GM18858 (cell line): ENCODE results near the gene SUSD4.

Experiments
- ATAC-seq: cut with Tn5 transposase; IDR thresholded peaks from one replicate; pipeline ENCODE4 v1.9.1; 2021; ENCODE audit not compliant: unreplicated experiment

Gene SUSD4

GRCh38 chr1:223363057-223363855 lies 720 bp downstream of the SUSD4 start:
- ATAC-seq: no peak

DNA sequence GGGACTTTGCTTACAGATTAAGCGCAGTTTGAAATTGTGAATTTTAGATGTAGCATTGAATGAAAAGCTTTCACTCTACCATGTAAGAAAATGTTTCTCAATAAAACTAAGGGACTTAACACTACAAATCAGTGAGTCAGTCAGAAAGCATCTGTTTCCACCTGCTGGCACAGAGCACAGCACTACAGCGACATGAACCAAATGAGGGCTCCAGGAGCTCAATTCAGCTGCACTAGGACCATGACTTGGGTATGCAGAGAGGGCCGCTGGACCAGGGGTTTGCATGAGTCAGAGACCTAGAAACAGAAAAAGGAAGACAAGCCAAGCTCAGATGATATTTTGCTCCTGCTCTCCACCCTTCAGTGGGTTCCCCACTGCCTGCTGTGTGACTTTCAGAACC lies 5.2 kb downstream of the SUSD4 start:
- ATAC-seq: no peak

DNA sequence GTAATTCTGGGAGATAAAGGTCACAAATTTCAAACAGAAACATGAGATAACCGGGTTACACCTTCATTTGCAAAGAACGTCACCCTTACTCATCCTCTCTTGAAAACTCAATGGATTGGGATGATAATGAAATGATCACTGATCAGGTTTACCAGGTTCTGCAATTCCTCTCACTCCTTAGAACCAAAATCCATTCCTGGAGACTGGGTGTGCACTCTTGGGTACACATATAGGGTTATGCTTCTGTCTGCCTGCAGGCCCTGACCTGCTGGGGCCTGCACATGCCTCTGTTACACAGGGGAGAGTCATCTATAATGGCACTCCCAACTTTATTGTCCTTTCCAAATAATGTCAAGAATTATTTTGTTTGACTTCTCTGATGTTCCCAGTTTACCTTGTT lies 8.3 kb downstream of the SUSD4 start:
- ATAC-seq: no peak

GRCh38 chr1:223353939-223354338 lies 10.0 kb downstream of the SUSD4 start:
- no peak for ATAC-seq

GRCh38 chr1:223352944-223353343 lies 11.0 kb downstream of the SUSD4 start:
- no peak for ATAC-seq

- no peak for ATAC-seq
Observed at GRCh38 chr1:223350361-223350908, 13.5 kb downstream of the SUSD4 start.

- ATAC-seq: no peak
Observed at GRCh38 chr1:223349241-223349640, 14.7 kb downstream of the SUSD4 start.

GRCh38 chr1:223348439-223348838 lies 15.5 kb downstream of the SUSD4 start:
- ATAC-seq: no peak

GRCh38 chr1:223347583-223347982 lies 16.4 kb downstream of the SUSD4 start:
- no peak for ATAC-seq

- ATAC-seq: no peak
Observed at GRCh38 chr1:223346311-223346710, 17.7 kb downstream of the SUSD4 start.

GRCh38 chr1:223345720-223346119 lies 18.3 kb downstream of the SUSD4 start:
- ATAC-seq: no peak

DNA sequence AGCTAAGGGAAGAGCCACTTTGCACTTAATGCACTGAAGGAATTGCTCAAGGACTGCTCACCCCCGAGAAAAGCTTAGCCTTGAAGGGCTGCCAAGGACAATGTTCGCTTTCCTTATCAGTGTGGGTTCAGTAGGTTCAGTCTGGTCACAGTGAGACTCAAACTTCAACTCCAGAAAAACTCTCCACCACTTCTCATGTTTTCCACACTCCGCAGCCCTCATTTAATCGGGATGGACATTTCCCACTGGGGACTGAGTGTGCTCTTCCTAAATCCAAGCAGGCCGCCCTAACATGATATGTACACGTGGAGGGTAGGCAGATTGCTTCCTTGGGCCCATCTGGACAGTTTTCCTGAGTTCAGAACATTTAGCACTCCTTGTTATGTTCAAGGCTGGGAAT lies 19.5 kb downstream of the SUSD4 start:
- no peak for ATAC-seq

DNA sequence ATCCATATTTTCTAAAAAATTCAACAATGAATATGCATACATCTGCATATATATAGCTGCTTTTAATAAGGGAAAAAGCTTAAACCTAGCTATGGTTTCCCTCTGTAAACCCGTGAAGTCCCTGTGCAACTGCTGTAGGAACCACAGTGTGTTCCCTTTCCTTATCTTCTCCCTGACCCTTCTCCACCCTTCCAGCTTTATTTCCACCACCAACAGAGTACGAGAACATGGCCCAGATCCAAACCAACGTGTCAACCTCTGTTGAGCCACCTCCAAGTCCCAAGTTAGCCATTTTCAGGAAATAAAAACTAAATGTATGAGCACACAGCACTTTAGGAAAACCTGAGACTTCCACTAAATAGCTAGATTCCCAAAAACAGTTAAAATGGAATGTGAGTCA lies 20.3 kb downstream of the SUSD4 start:
- ATAC-seq: no peak

GRCh38 chr1:223341121-223341520 lies 22.9 kb downstream of the SUSD4 start:
- ATAC-seq: no peak

- no peak for ATAC-seq
Observed at GRCh38 chr1:223340637-223341036, 23.3 kb downstream of the SUSD4 start.

- no peak for ATAC-seq
Observed at GRCh38 chr1:223339861-223340260, 24.1 kb downstream of the SUSD4 start.

- no peak for ATAC-seq
Observed at GRCh38 chr1:223338811-223339746, 24.9 kb downstream of the SUSD4 start.

DNA sequence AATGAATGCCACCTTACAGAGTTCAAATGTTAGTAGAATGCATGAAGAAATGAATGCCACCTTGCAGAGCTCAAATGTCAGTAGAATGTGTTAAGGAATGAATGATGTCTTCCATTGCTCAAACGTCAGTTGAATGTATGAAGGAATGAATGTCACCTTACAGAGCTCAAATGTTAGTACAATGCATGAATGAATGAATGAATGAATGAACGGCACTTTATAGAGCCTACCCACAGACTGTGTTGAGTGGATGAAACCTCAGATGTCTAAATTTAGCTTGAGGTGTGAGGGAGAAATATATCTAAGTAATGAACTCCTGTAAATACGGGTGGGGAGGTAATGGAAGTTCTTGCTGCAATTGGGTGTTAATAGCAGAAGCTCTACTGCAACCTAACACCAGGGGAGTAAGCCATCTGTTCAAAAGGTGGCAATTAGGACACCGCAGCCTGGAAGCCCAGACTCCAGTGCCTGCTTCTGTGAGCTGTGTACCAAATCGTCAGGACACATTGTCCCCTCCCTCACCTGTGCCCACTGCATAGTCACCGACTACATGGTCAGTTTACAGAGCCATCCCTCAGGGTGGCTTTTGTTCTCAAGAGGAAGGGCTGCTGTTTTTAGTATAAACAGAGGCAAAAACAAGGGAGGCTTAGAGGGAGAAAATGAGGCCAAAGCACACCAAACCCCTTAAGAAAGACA lies 26.7 kb downstream of the SUSD4 start:
- ATAC-seq: no peak

DNA sequence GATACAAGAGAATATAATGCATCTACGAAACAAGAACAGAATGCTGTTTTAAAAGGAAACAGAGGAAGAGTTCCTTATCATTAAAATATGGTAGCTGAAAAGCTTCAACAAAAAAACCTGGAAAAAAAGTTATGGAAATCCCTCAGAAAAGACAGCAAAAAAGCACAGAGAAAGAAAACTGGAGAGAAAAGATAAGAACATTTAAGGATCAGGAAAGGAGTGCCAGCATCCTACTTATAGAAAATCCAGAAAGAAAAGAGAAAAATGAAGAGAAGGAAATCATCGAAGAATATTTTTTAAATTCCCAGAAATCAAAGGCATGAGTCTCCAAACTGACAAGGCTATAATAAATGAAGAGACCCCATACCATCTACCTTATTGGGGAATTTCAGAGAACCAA lies 29.8 kb downstream of the SUSD4 start:
- no peak for ATAC-seq

DNA sequence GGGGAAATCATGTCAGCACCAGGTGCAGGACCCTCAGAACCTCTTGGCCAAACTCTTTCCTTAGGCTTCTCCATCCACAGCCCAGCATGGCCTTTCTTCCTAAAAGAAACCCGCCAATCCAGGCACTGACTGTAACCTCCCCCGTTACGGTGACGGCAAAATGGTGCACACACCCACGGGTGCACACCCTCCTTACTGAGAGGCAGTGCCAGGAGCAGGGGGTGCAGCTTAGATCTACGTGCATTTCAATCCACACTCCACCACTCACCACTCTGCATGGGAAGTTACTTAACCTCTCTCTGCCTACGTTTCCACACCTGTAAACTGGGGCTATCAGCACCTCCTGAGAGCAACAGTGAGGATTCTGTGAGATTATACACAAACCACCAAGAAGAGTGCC lies 31.0 kb downstream of the SUSD4 start:
- ATAC-seq: no peak

DNA sequence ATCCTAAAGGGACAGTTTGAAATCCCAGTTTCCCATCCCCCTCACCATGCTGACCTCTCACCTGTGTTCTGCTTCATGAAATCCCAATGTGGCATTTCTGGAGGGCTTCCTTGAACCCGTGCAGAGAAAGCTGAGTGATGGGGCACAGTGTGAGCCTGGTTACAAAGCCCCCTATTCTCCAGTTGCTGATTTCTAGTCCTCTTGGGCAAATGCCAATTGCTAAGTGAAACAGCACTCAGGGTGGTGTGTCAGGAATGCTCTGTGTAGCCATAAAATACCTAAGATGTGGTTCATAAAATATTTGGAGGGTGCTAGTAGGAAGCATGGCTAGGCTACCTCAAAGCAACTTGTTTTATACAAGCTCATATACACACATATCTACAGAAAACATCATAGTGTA lies 32.0 kb downstream of the SUSD4 start:
- no peak for ATAC-seq
